Nephron (organoid): ENCODE results near the gene KLF3.
A peak's percentile ranks its signal among the peaks of the same experiment; 100 is the strongest.

Experiments
- H3K27ac Mint-ChIP-seq, 3 experiments: 2 replicates each; pipeline ENCODE4 v1.8.0; 2020; ENCODE audit warnings: mixed read lengths in 3 of 3, mild to moderate bottlenecking in 2 of 3, moderate library complexity in 1 of 3
- H3K27me3 Mint-ChIP-seq: 2 replicates; pipeline ENCODE4 v1.8.0; 2021; ENCODE audit warnings: low read depth, mild to moderate bottlenecking, moderate library complexity, mixed read lengths
- H3K36me3 Mint-ChIP-seq: 2 replicates; pipeline ENCODE4 v1.8.0; 2020; ENCODE audit warnings: low read depth, mixed read lengths
- H3K4me1 Mint-ChIP-seq: 2 replicates; pipeline ENCODE4 v1.8.0; 2020; ENCODE audit warnings: mixed read lengths
- H3K4me3 Mint-ChIP-seq, 3 experiments: 2 replicates each; pipeline ENCODE4 v1.8.0; 2020; ENCODE audit warnings: mild to moderate bottlenecking in 3 of 3, mixed read lengths in 3 of 3, moderate library complexity in 2 of 3
- H3K9me3 Mint-ChIP-seq: 2 replicates; pipeline ENCODE4 v1.8.0; 2020; ENCODE audit warnings: mixed read lengths
- CTCF ChIP-seq, 3 experiments: fragments of 200-600 bp; sonication (generic); IDR thresholded peaks; one replicate each; pipeline ENCODE4 v1.5.0; 2021; ENCODE audit warnings: antibody characterized with exemption in 3 of 3; ENCODE audit not compliant: unreplicated experiment in 3 of 3

Gene KLF3

GRCh38 chr4:38715050-38715449, 51.1 kb downstream of the KLF3 start:
- H3K4me1 Mint-ChIP-seq = peaks cover 4% of the 10 kb centered on the region
- peaks cover 5% of the 10 kb centered on the region for H3K27me3 Mint-ChIP-seq
- no peak overlapping the region for H3K27ac Mint-ChIP-seq
- H3K4me3 Mint-ChIP-seq = no peak overlapping the region
- no peaks in the 10 kb centered on the region for H3K36me3 Mint-ChIP-seq
- H3K9me3 Mint-ChIP-seq = peaks cover 10% of the 10 kb centered on the region
- TF ChIP-seq CTCF (IDR thresholded peaks at IDR 0.05; ENCODE audit: unreplicated experiment in 3 of 3) = no peak

- Mint-ChIP-seq H3K27me3 (peaks cover 10% of the 10 kb centered on the region), H3K27ac (no peak overlapping the region), H3K36me3 (no peaks in the 10 kb centered on the region)
Observed at GRCh38 chr4:38716256-38716655, 52.3 kb downstream of the KLF3 start.

GRCh38 chr4:38717604-38718003, 53.6 kb downstream of the KLF3 start:
- no peak overlapping the region for H3K27ac Mint-ChIP-seq
- peaks cover 5% of the 10 kb centered on the region for H3K9me3 Mint-ChIP-seq
- TF ChIP-seq CTCF (IDR thresholded peaks at IDR 0.05; ENCODE audit: unreplicated experiment in 3 of 3) = no peak
- H3K27me3 Mint-ChIP-seq = peaks cover 10% of the 10 kb centered on the region
- H3K36me3 Mint-ChIP-seq = no peaks in the 10 kb centered on the region
- H3K4me3 Mint-ChIP-seq = no peak overlapping the region
- H3K4me1 Mint-ChIP-seq = peaks cover 4% of the 10 kb centered on the region

More at GRCh38 chr4:38716256-38716655, 52.3 kb downstream of the KLF3 start:
- H3K4me3 Mint-ChIP-seq = no peak overlapping the region
- H3K9me3 Mint-ChIP-seq = peaks cover 10% of the 10 kb centered on the region
- TF ChIP-seq CTCF (IDR thresholded peaks at IDR 0.05; ENCODE audit: unreplicated experiment in 3 of 3) = no peak
- H3K4me1 Mint-ChIP-seq = peaks cover 4% of the 10 kb centered on the region

- Mint-ChIP-seq H3K9me3 (no peaks in the 10 kb centered on the region), H3K4me1 (peaks cover 7% of the 10 kb centered on the region), H3K36me3 (no peaks in the 10 kb centered on the region), H3K27me3 (peaks cover 10% of the 10 kb centered on the region), H3K4me3 (no peak overlapping the region), H3K27ac (no peak overlapping the region)
- TF ChIP-seq CTCF (IDR thresholded peaks at IDR 0.05; ENCODE audit: unreplicated experiment in 3 of 3) = no peak
Observed at GRCh38 chr4:38723114-38723513, 59.1 kb downstream of the KLF3 start.

GRCh38 chr4:38723726-38724474, 59.9 kb downstream of the KLF3 start:
- Mint-ChIP-seq H3K4me1 (peaks cover 7% of the 10 kb centered on the region), H3K9me3 (no peaks in the 10 kb centered on the region), H3K27me3 (peaks cover 10% of the 10 kb centered on the region), H3K36me3 (no peaks in the 10 kb centered on the region), H3K27ac (peak overlapping the region in 1 of 3 experiments; percentile 20), H3K4me3 (no peak overlapping the region)
- TF ChIP-seq CTCF (IDR thresholded peaks at IDR 0.05; ENCODE audit: unreplicated experiment in 3 of 3) = no peak

GRCh38 chr4:38724475-38724808, 60.4 kb downstream of the KLF3 start:
- H3K4me1 Mint-ChIP-seq = peaks cover 7% of the 10 kb centered on the region
- peak overlapping the region in 1 of 3 experiments; percentile 20 for H3K27ac Mint-ChIP-seq
- no peak for TF ChIP-seq CTCF (IDR thresholded peaks at IDR 0.05; ENCODE audit: unreplicated experiment in 3 of 3)
- no peaks in the 10 kb centered on the region for H3K36me3 Mint-ChIP-seq
- no peak overlapping the region for H3K4me3 Mint-ChIP-seq
- H3K9me3 Mint-ChIP-seq = no peaks in the 10 kb centered on the region
- peaks cover 10% of the 10 kb centered on the region for H3K27me3 Mint-ChIP-seq
